ENCODE measurements around the gene TMEM191C.
"Not testable (repeated sequence)": the region's sequence is repeated elsewhere in the genome, so short reads cannot be mapped to it uniquely, and the experiment has no call there.

TMEM191C gene

GRCh38 chr22:21473664-21474063 lies 6.5 kb downstream of the TMEM191C start:
- DNase-seq (ENCODE audit: low read depth) = not testable (repeated sequence)

DNA sequence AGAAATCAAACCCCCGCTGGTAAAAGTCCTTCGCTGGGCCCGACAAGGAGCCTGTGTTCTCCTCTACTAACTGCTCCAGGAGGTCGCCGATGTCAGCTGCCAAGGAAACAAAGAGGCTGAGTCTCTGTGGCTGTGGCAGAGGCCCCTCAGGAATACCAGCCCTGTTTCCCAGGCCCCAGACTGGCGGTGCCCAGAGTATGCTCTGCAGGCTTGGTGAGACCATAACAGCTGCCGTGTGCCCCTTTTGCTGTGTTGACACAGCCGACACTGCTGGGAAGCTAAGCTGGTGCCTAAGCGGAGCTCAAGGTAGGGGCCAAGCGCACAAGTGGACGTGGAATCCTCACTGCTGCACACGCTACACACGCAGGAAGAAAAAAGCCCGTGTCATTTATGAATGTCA lies 16.9 kb downstream of the TMEM191C start:
- DNase-seq (ENCODE audit: low read depth) = not testable (repeated sequence)

- not testable (repeated sequence) for DNase-seq (ENCODE audit: low read depth)
Measured at GRCh38 chr22:21487723-21488122, 20.5 kb downstream of the TMEM191C start.

DNA sequence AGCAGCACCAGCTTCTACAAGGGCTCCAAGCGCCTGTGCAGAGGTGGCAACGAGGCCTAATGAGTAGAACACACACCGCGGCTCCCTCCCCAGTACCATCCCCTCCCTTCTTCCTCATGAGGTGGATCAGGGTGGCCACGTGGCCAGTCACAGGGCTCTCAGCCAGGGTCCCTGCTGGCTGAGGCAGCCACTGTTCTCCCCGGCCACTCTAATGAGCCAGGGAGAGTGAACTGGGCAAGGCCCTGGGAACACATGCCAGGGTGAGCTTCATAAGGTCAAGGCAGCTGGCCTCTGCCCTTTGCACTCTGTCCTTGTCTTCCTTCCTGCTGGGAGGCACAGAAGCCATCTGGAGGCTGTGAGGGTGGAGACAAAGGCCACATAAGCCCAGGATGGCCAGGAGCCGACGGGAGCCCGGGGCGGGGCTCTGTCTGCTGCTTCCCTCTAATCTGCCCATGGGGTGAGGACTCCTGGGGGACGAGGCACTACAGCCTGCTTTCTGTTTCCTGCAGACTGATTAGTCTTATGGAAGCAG lies 22.0 kb downstream of the TMEM191C start:
- not testable (repeated sequence) for DNase-seq (ENCODE audit: low read depth)

DNA sequence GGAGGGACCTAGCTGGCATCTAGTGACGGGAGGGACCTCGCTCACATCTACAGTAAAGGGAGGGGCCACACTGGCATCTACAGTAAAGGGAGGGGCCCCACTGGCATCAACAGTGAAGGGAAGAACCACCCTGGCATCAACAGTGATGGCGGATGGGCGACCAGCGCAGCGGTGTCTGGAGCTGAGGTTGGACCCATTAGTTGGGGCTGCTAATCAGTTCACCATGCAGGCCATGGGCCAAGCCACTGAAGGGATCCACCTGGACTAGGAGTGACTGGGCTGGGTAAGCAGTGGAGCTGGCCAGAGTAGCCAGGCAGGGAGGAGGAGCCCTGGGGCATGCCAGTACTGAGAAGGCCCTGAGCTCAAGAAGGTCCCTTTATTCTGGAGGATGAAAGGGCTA lies 23.4 kb downstream of the TMEM191C start:
- not testable (repeated sequence) for DNase-seq (ENCODE audit: low read depth)

GRCh38 chr22:21492271-21492670 lies 25.1 kb downstream of the TMEM191C start:
- DNase-seq (ENCODE audit: low read depth) = not testable (repeated sequence)

DNA sequence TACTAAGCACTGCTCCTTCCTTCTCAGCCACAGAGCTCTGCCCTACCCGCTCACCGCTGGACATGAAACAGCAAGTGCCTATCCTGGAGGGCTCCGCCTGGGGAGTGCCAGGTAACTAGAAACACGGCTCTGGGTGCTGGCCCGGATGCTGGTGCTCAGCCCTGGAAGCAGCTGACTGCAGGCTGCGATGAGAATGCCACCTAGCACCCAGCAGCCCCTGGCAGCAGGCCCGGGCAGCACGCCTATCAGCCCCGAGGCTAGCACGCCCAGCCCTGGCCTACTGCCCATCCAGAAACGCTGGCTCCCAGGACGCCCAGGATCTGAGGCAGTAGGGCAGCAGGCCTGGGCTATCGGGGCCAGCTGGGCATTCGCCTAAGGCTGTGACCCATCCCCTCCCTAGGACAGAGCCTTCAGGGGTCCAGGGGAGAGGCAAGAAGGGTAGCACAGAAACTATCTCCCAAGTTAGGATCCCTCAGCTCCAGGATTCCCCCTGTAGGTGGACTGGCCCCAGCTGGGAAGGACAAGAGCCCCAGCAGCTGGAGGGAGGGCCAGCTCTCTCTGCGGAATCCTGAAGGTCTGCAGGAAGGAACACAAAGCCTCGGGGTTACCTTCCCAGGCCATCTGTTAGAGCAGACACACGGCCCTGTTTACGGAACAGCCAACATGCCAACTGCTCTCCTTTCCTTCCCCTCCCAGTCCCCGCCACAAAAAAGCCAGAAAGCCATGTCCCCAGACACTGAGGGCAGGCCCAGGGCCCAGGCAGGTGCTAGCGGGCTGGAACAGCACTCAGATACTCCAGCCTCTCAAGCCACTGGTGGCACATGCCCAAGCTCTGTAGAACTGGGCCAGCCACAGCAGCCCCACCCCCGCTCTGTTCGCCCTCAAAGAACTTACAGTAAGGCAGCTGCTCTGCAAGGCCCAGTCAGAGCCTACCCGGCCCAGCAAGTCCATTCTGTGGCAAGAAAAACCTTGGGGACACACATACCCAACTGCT lies 26.9 kb downstream of the TMEM191C start:
- not testable (repeated sequence) for DNase-seq (ENCODE audit: low read depth)

GRCh38 chr22:21497984-21498383 lies 30.8 kb downstream of the TMEM191C start:
- not testable (repeated sequence) for DNase-seq (ENCODE audit: low read depth)

GRCh38 chr22:21498489-21498888 lies 31.3 kb downstream of the TMEM191C start:
- DNase-seq (ENCODE audit: low read depth) = not testable (repeated sequence)

DNA sequence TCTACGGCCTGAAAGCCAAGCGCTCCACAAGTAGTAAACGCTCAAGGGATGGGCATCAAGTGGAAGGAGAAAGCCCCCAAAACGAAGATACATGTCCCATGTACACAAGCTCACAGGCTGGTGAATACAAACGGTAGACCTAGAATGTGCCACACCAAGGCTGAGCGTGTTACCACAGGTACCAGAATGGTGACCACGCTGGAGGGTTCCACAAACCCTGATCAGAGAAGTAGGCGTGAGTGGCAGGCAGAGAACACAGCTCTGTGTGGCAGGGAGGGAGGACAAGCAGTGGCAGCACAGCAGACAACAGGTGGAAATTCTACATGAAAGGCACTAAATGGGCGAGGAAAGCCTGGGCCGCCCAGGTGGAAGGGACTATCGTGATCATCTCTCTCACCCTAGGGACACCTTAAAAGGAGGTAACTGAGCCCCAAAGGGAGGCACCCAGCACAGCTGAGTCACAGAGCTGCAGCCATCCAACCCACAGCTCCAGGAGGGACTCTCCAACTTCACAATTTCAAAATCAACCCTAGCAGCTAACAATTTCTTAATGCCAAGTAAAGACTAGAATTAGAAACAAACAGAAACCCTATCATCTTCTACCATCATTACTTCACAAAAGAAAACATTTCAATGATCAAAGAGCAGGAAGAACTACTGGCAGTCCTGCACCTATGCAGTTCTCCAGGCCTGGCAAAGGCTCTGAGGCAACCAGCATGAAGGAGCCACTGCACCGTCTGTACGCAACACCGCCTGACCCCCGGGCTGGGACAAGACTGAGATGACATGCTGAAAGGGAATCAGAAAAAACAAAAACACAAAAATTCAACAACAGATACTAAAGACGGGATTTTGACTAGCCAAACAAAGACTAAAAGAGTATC lies 32.7 kb downstream of the TMEM191C start:
- not testable (repeated sequence) for DNase-seq (ENCODE audit: low read depth)

- DNase-seq (ENCODE audit: low read depth) = not testable (repeated sequence)
Measured at GRCh38 chr22:21510397-21510796, 43.2 kb downstream of the TMEM191C start.

DNA sequence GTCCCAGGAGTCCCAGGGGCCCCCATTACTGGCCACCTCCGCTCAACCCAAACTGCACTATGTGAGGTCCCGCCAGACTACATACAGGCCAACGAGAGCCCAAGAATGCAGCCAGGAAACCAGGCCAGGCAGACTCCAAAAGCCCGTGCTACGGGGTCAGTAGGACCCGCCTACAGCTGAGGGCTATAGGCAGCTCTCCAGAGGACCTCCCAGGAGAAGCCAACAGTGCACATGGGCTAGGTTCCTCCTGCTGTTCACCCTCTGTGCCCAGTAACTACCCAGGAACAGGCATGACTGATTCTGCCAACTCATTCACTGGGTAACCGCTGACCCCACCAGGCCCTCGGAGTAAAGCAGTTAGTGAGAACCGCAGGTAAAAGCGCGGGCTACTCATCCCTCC lies 44.8 kb downstream of the TMEM191C start:
- not testable (repeated sequence) for DNase-seq (ENCODE audit: low read depth)

DNA sequence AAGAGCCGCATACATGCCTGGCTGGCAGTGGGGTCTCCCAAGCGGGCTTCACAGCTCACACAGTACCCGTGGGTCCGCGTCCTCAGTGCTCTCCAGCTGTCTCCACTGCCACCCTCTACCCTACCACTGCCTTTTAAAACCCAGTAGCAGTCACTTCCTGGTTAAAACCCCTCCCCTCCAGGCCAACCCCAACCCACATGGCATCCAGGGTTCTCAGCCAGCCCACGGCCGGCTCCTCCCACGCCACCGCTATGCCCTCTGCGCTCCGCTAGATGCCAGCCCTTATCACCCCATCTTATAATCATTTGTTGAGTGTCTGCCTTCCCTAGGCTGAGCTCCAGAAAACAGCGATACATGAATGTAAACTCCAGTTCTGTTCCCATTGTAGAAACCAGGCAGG lies 46.9 kb downstream of the TMEM191C start:
- not testable (repeated sequence) for DNase-seq (ENCODE audit: low read depth)

DNA sequence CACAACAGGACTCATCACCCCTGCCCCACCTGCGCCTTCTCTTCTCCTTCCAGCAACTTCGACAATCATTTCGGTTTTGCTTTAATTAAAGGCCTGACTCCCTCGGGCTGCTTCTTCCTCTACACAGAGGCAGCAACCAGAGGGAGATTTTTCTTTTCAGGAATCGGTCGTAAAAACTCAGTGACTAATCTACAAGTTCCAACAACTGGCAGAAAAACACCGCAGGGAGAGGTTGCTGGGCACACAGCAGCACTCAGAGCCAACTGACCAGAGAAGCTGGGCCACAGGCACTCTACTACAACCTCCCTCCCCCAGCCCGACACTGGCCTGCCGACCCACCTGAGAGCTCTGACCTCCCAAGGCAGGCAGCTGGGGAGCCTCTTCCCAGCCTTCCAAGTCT lies 48.0 kb downstream of the TMEM191C start:
- not testable (repeated sequence) for DNase-seq (ENCODE audit: low read depth)

GRCh38 chr22:21516522-21516921 lies 49.3 kb downstream of the TMEM191C start:
- not testable (repeated sequence) for DNase-seq (ENCODE audit: low read depth)

- not testable (repeated sequence) for DNase-seq (ENCODE audit: low read depth)
Measured at GRCh38 chr22:21516970-21517764, 50.0 kb downstream of the TMEM191C start.

Measured in stimulated activated CD8-positive, alpha-beta memory T cell treated with anti-CD3 and anti-CD28 coated beads, Interleukin-12 subunit alpha, Interleukin-12 subunit beta, amount 100 ng/mL, for 1 hour (primary cell).